Spinal cord (tissue), 10 donors: ENCODE data around the gene KLHL29. TPM values are rescaled to one million over a fixed set of nuclear protein-coding genes. Genes with fewer than 3 reads are reported as not detected.

Source experiments
- DNase-seq, 6 donors: peaks; one replicate each; pipeline versions ENCODE4 v3.0.0 to v3.0.0-alpha.2; 2013 to 2015; ENCODE audit warnings: low spot score in 6 of 6, low read depth in 4 of 6
- H3K27ac ChIP-seq: one replicate; pipeline ENCODE4 v1.5.1; 2013; ENCODE audit warnings: low read depth, low read length, control low read depth
- H3K27me3 ChIP-seq: one replicate; pipeline ENCODE4 v1.6.1; 2013; ENCODE audit warnings: low read length; ENCODE audit not compliant: control insufficient read depth, insufficient read depth
- H3K36me3 ChIP-seq: one replicate; pipeline ENCODE4 v1.6.1; 2013; ENCODE audit warnings: low read length; ENCODE audit not compliant: control insufficient read depth, insufficient read depth
- H3K4me1 ChIP-seq: one replicate; pipeline ENCODE4 v1.6.1; 2013; ENCODE audit warnings: low read length; ENCODE audit not compliant: control insufficient read depth, insufficient read depth
- H3K4me3 ChIP-seq: one replicate; pipeline ENCODE4 v1.5.1; 2013; ENCODE audit warnings: low read depth, low read length, control low read depth
- H3K9me3 ChIP-seq: one replicate; pipeline ENCODE4 v1.6.1; 2013; ENCODE audit warnings: low read length; ENCODE audit not compliant: control insufficient read depth, insufficient read depth
- WGBS: methylation state at CpG from one replicate; pipeline ENCODE4 v1.1.5; 2013; ENCODE audit warnings: missing lambda C conversion rate; ENCODE audit not compliant: insufficient coverage; 5-methylcytosine and 5-hydroxymethylcytosine counted together
- polyA plus RNA-seq, 2 donors: library from polyadenylated mRNA; unstranded; fragments of 120-200 nt; gene quantifications; one replicate each; pipeline ENCODE4 v1.2.1, GENCODE V29; 2013; ENCODE audit not compliant: insufficient read length in 2 of 2
- total RNA-seq, 2 donors: library from RNA; depleted of rRNA in 1 of 2; stranded (reverse); fragments of 120-200 nt in 1 of 2; fragments of >200 nt in 1 of 2; gene quantifications; one replicate each; pipeline versions ENCODE4 v1.2.3 to v1.2.4, GENCODE V29; 2013 to 2014
- donor health status: healthy.

KLHL29 gene
- total and polyA plus RNA-seq, 4 donors = 8.7 to 19.4 (median 14.0) TPM

DNA sequence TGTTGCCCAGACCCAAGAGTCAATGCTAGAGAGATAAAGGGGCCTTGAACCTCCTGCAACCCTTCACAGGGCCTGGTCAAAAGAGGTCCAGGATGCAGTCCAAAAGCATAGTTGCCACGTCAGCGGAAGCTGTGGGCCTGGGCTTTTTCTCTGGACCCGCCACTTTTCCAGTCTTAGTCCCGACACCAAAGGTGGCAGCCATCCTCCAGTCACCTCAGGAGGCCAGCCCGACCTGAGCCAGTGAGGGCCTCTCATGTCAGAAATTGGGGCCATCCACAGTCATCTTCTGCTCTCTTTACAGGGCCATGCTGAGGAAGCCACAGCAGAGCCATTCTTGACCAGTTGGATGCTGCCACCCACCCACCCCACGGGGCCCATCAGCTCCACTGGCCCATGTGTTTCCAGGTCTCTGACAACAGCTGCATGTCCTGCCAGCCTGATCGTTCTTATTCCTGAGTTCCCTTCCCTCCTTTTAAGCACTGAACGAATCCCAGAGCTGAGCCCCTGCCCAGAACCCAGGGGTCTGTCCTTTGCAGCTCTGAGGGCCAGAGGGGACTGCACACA, 34.1 kb upstream of the KLHL29 start:
- peak in 1 of 6 donors; percentile 9 for DNase-seq
- Histone ChIP-seq H3K4me3 (no peak overlapping the region), H3K27me3 (no peaks in the 10 kb centered on the region), H3K27ac (peak overlapping the region; percentile 53), H3K36me3 (no peaks in the 10 kb centered on the region), H3K4me1 (peaks cover 30% of the 10 kb centered on the region), H3K9me3 (no peaks in the 10 kb centered on the region)
- 81% methylated on average over 8 of the region's 8 CpGs for WGBS

DNA sequence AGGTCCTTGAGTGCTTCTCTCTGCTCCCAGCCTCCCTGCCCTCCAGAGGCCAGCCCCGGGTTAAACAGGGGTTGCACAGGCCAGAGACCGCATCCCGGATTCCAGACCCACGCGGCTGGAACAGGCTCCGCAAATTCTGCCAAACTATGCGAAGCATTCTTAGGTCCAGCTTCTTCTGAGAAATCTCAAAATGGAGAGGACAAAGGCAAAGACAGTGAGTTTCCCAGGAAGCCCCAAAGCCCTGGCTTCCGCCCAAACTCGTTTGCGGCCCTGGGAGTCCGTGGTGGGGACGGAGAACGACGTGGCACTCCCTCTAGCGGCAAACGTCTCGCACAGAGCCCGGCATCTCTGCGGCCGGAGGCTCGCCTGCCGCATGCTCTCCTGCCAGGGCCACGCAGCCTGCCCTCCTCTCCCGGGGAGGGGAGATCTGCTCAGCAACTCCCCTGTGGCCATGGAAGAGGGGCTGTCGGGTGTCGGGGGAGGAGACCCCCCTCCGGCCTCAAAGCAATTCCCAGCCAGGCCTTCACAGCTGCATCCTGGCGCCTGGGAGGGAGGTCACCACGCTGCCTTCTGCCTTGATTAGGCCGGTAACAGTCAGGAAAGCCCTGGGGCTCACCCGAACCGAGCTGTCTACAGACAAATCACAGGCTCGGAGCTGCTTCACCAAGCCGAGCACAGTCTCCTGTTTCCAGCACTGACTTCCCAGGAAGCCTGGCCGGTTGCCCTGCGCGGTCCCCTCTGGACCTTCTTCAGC, 33.4 kb upstream of the KLHL29 start:
- Histone ChIP-seq H3K4me1 (peaks cover 30% of the 10 kb centered on the region), H3K36me3 (no peaks in the 10 kb centered on the region), H3K27ac (peak overlapping the region; percentile 75), H3K27me3 (no peaks in the 10 kb centered on the region), H3K4me3 (no peak overlapping the region), H3K9me3 (no peaks in the 10 kb centered on the region)
- DNase-seq = peak; percentile 72 to 97 (median 86)
- WGBS = 17% methylated on average over 35 of the region's 37 CpGs

DNA sequence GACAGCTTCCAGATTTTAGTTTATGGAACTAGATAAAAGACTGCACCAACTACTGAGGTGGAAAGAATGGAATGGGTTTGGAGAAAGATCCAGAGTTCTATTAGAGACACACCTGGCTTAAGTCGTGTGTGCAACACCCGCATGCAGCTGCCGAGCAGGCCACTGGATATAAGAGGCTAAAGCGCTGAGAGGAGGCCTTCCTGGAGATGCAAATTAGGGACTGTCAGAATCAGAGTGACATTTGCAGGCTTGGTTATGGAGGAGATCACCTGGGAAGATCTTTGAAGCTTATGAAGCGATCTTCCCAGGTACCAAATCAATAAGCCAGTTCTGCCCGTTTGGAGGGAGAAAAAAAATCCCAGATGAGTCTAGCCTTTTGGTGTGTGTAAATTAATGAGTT, 30.4 kb upstream of the KLHL29 start:
- Histone ChIP-seq H3K27me3 (no peaks in the 10 kb centered on the region), H3K4me1 (peaks cover 28% of the 10 kb centered on the region), H3K36me3 (no peaks in the 10 kb centered on the region), H3K9me3 (no peaks in the 10 kb centered on the region), H3K4me3 (no peak overlapping the region), H3K27ac (no peak overlapping the region)
- no peak for DNase-seq
- WGBS = 98% methylated on average over 4 of the region's 6 CpGs

DNA sequence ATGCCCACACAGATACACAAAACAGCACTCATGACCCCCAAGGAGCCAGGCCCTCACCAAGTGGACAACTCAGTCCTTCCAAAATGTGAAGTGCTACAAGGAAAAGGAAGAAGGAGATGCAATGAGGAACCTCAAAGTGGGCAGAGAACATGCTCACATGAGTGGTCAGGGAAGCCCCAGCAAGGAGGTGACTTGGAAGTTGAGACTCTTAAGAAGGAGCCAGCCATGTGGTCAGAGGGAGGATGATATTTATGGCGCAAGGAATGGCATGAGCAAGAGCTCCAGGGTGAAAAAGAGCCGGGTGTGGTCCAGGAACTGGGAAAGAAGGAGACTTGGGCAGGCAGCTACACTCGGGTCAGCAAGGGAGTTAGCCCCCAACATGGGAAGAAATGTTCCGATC, 30.0 kb upstream of the KLHL29 start:
- 73% methylated on average over 4 of the region's 4 CpGs for WGBS
- Histone ChIP-seq H3K9me3 (no peaks in the 10 kb centered on the region), H3K4me3 (no peak overlapping the region), H3K27me3 (no peaks in the 10 kb centered on the region), H3K27ac (no peak overlapping the region), H3K36me3 (no peaks in the 10 kb centered on the region), H3K4me1 (peaks cover 23% of the 10 kb centered on the region)
- DNase-seq = no peak

DNA sequence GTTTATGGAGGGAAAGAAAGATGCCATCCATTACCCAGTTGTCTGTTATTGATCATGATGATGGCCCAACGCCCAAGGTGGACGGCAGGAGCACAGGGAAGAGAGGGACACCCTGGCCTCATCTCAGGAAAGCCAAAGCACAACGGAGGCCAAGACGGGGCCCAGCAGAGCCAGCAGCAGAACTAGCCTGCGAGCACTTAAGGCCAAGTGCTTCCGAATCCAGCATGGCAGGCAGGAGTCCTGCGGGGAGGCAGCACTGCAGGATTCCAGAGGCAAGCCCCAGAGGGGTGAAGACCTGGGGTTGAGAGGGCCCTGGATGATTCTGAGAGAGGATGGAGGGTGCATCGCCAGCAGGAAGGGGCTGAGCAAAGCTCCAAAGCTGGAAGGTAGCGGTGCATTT, 28.3 kb upstream of the KLHL29 start:
- Histone ChIP-seq H3K27ac (no peak overlapping the region), H3K4me1 (peaks cover 6% of the 10 kb centered on the region), H3K4me3 (no peak overlapping the region), H3K36me3 (no peaks in the 10 kb centered on the region), H3K9me3 (no peaks in the 10 kb centered on the region), H3K27me3 (no peaks in the 10 kb centered on the region)
- WGBS = 95% methylated on average over 9 of the region's 9 CpGs
- DNase-seq = no peak

DNA sequence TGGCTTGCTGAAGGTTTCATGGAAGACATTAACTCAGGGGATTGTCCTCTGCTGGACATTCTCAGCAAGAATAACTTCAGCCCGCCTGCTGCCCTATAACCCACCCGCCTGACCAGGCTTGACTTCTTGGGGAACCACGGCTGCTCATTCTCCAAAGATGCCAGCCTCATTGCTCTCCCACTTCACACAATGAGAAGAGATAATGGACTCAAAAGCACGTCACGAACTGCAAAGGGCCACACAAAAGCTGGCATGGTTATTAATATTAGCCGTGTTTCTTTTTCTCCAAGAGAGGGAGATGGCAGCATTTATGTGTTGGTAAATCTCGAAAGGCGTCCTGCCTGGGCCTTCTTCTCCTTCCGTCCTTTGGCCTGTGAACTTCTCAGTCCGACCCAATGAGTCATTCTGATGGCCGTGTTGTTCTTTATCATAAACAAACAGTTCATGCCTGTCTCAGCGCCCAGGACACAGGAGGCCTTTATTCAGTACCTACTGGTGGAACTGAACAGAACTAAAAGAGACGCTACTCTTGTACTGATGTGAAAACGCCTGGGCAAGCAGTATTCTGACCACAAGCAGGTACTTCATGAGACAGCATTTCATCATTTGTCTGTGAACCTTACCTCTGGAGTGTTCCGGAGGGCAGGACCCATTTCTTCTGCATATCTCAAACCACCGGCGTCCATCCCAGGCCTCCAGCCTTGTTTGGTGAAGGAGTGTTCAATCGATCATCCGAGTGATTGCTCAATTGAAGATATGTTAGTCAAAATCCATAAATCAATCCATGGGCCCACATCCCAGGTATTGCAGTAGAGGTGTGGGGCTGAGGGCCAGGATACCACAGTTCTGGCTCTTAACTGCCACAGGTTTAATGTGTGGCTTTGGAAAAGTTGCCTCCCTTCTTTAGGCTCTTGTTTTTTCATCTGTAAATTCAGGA, 25.1 kb upstream of the KLHL29 start:
- Histone ChIP-seq H3K4me1 (no peaks in the 10 kb centered on the region), H3K4me3 (no peak overlapping the region), H3K36me3 (no peaks in the 10 kb centered on the region), H3K27me3 (no peaks in the 10 kb centered on the region), H3K27ac (no peak overlapping the region), H3K9me3 (no peaks in the 10 kb centered on the region)
- WGBS = 81% methylated on average over 8 of the region's 19 CpGs
- no peak for DNase-seq

DNA sequence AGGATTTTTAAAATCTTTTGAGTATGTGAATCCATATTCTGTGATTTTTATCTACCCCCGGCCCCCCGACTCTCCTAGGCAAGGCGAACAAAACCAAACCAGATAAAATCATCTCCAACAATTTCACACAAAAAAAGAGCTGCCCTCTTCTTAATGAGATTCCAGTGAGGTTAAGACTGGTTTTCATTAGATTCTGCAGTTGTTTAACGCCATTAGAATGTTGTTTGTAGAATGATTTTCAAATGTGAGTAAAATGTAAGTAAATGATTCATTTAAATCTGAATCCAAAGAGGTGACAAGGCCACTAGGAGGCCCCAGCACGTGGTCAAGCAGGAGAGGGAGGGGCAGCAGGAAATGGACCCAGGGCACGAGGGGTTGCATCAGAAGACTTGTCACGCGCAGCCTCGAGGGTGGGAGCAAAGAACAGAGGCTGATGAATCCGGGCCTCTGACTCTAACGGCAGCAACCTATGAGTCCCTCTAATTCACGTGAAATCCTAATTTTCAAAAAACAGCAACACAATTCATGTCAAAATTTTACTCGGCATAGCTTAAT, 24.3 kb upstream of the KLHL29 start:
- H3K4me3 ChIP-seq = no peak overlapping the region
- no peak overlapping the region for H3K27ac ChIP-seq
- no peaks in the 10 kb centered on the region for H3K36me3 ChIP-seq
- no peaks in the 10 kb centered on the region for H3K9me3 ChIP-seq
- no peaks in the 10 kb centered on the region for H3K27me3 ChIP-seq
- WGBS = 73% methylated on average over 9 of the region's 13 CpGs
- no peak for DNase-seq
- no peaks in the 10 kb centered on the region for H3K4me1 ChIP-seq

DNA sequence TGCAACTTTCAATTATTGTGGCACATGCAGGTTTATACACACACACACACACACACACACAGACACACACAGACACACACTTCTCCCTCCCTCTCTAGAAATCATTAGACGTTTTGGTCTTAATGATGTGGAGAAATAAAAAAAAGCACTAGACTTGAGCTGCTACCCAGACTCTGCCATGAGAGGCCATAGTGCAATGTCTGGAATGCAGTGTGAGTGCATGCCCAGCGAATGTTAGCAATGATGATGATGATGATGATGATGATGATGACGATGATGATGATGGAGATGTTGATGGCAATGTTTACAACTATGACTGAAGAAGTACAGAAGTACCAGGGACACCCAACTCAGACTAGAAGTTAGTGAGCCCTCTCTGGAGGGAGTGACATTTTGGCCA, 23.8 kb upstream of the KLHL29 start:
- Histone ChIP-seq H3K4me3 (no peak overlapping the region), H3K36me3 (no peaks in the 10 kb centered on the region), H3K4me1 (no peaks in the 10 kb centered on the region), H3K9me3 (no peaks in the 10 kb centered on the region), H3K27me3 (no peaks in the 10 kb centered on the region), H3K27ac (no peak overlapping the region)
- DNase-seq = no peak
- WGBS = 94% methylated on average over 2 of the region's 3 CpGs

DNA sequence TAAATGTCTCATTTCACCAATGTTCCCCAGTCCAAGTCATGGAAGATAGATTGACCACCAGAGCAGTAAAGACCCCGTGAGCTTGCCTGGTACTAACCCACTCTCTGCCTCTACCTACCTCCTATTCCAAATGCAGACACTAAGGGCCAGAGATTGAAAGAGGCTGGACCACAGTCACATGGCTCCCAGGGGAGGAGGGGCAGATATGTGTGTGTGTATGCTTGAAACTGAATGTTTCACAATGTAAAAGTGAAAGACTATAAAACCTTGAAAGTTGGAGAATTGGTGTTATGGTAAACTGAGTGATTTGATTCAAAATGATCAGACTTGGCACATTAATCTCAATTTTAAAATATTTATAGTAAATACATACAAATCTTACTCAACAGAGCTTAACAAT, 21.7 kb upstream of the KLHL29 start:
- no peak for DNase-seq
- Histone ChIP-seq H3K9me3 (no peaks in the 10 kb centered on the region), H3K4me3 (no peak overlapping the region), H3K27me3 (no peaks in the 10 kb centered on the region), H3K27ac (no peak overlapping the region), H3K36me3 (no peaks in the 10 kb centered on the region), H3K4me1 (no peaks in the 10 kb centered on the region)
- no CpG with 5 or more reads among the region's 1 CpG for WGBS
